Adrenal gland (tissue), 12 donors: ENCODE results near the gene UBE2QL1. TPM values are rescaled to one million over a fixed set of nuclear protein-coding genes. Genes with fewer than 3 reads are reported as not detected.

ENCODE experiments used
- DNase-seq, 7 donors: peaks; one replicate each; pipeline ENCODE4 v3.0.0-alpha.2; 2019 to 2020
- H3K27ac ChIP-seq, 5 donors: fragments of 200-600 bp; sonication (generic) in 4 of 5; 1 replicate in 3 of 5; 2 replicates in 2 of 5; pipeline versions ENCODE4 v1.5.1 to v1.8.0; 2016 to 2020; ENCODE audit warnings: mild to moderate bottlenecking in 1 of 5
- H3K27me3 ChIP-seq: fragments of 200-600 bp; 2 replicates; pipeline ENCODE4 v1.8.0; 2021
- H3K36me3 ChIP-seq, 2 donors: fragments of 200-600 bp; replicated peaks in 1 of 2; 1 replicate in 1 of 2; 2 replicates in 1 of 2; pipeline versions ENCODE4 v1.5.1 to v1.8.0; 2018 to 2022
- H3K4me1 ChIP-seq, 2 donors: fragments of 200-600 bp; replicated peaks in 1 of 2; 1 replicate in 1 of 2; 2 replicates in 1 of 2; pipeline versions ENCODE4 v1.5.1 to v1.8.0; 2018 to 2021
- H3K4me3 ChIP-seq, 4 donors: fragments of 200-600 bp; sonication (generic) in 3 of 4; one replicate each; pipeline ENCODE4 v1.5.1; 2016 to 2018
- H3K9me3 ChIP-seq, 3 donors: fragments of 200-600 bp; sonication (generic) in 1 of 3; replicated peaks in 1 of 3; 1 replicate in 2 of 3; 2 replicates in 1 of 3; pipeline versions ENCODE4 v1.5.1 to v1.8.0; 2016 to 2021
- POLR2A ChIP-seq, 2 donors: fragments of 450-650 bp; IDR thresholded peaks; one replicate each; pipeline ENCODE4 v1.6.1; 2017; ENCODE audit warnings: antibody characterized with exemption in 2 of 2, mild to moderate bottlenecking in 2 of 2, moderate library complexity in 1 of 2
- WGBS, 4 donors: extraction: QIAGEN DNeasy Blood & Tissue Kit in 2 of 4; methylation state at CpG; one replicate each; pipeline versions ENCODE4 v1.1.5 to v1.1.7; 2013 to 2017; 5-methylcytosine and 5-hydroxymethylcytosine counted together
- intact Hi-C, 2 donors: fragments of 100-400 bp; cut with DNase I; formaldehyde crosslinking; loops; one replicate each; pipeline versions ENCODE4 v1.14.1 to v1.15.0; 2022 to 2023
- polyA plus RNA-seq, 3 donors: library from polyadenylated mRNA; stranded (reverse); fragments of 200-250 nt in 2 of 3; fragments of 350-450 nt in 1 of 3; fragmentation: Illumina TruSeq in 1 of 3; extraction: RNeasy Lipid Tissue Mini Kit (QIAGEN cat#74804) in 1 of 3; gene quantifications; one replicate each; pipeline ENCODE4 v1.2.3, GENCODE V29; 2013 to 2014
- total RNA-seq, 9 donors: library from RNA; depleted of rRNA in 4 of 9; stranded (reverse); fragments of >200 nt in 4 of 9; fragments of 120-200 nt in 1 of 9; fragmentation: NEBNext Ultra II Directional in 1 of 9; extraction: Animal tissue kit (Norgen Biotek cat#: 25700) in 1 of 9; gene quantifications; one replicate each; pipeline versions ENCODE4 v1.1.0 to v1.2.4, GENCODE V29; 2013 to 2023
- TF ChIP-seq, protein P1 (sequence below), 6 experiments: fragments of 450-650 bp in 4 of 6; fragments of 200-600 bp in 2 of 6; sonication (generic) in 1 of 6; IDR thresholded peaks; 1 replicate in 5 of 6; 2 replicates in 1 of 6; pipeline versions ENCODE4 v1.5.1 to v1.8.0; 2016 to 2021; ENCODE audit warnings: antibody characterized with exemption in 6 of 6, mild to moderate bottlenecking in 2 of 6, moderate library complexity in 1 of 6
- donor health status: healthy with polysubstance abuse.
- donor health status: Bipolar disorder and iron deficiency.
- donor health status: DM: yes; HTN: yes; CAD: no.
- donor health status: DM: no; HTN: no; CAD: no.
- donor health status: DM: no; HTN: no; CAD: no.
- donor health status: DM: yes; HTN: yes; CAD: no.

UBE2QL1 gene
- total and polyA plus RNA-seq, 12 donors, result 0.12 to 3.4 (median 1.1) TPM

GRCh38 chr5:6456766-6457370 lies 8.2 kb downstream of the UBE2QL1 start:
- intact Hi-C loops, result no loop called here
- H3K36me3 ChIP-seq, result no peaks in the 10 kb centered on the region
- H3K4me3 ChIP-seq, result no peak overlapping the region
- no peak overlapping the region for H3K27ac ChIP-seq
- WGBS, 4 donors, result 75 to 84% (median 81%) methylated on average over 6 of the region's 6 CpGs
- no peaks in the 10 kb centered on the region for H3K27me3 ChIP-seq
- TF ChIP-seq, protein P1, sequence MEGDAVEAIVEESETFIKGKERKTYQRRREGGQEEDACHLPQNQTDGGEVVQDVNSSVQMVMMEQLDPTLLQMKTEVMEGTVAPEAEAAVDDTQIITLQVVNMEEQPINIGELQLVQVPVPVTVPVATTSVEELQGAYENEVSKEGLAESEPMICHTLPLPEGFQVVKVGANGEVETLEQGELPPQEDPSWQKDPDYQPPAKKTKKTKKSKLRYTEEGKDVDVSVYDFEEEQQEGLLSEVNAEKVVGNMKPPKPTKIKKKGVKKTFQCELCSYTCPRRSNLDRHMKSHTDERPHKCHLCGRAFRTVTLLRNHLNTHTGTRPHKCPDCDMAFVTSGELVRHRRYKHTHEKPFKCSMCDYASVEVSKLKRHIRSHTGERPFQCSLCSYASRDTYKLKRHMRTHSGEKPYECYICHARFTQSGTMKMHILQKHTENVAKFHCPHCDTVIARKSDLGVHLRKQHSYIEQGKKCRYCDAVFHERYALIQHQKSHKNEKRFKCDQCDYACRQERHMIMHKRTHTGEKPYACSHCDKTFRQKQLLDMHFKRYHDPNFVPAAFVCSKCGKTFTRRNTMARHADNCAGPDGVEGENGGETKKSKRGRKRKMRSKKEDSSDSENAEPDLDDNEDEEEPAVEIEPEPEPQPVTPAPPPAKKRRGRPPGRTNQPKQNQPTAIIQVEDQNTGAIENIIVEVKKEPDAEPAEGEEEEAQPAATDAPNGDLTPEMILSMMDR (IDR thresholded peaks at IDR 0.05), result no peak
- TF ChIP-seq POLR2A (IDR thresholded peaks at IDR 0.05), result no peak
- H3K4me1 ChIP-seq, result no peaks in the 10 kb centered on the region
- DNase-seq, result peak in 1 of 7 donors; percentile 31
- no peaks in the 10 kb centered on the region for H3K9me3 ChIP-seq

DNA sequence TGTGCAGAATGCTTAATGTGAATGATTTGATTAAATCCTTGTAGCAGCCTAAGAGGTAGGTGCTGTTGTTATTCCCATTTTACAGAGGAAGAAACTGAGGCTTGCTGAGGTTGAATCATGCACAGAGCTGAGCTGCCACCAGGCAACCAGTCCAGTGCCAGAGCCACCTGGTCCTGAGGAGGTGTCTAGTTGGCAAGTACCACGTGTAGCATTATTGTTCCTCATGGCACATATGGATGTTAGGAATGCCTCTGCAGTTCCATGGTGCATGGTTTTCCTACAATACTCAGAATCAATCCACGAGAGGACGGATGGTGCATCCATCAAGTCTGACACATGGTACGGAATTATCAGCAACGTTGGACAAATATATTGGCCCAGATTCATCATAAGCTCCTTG lies 8.9 kb downstream of the UBE2QL1 start:
- Histone ChIP-seq H3K4me1 (no peaks in the 10 kb centered on the region), H3K4me3 (no peak overlapping the region), H3K27ac (no peak overlapping the region), H3K27me3 (no peaks in the 10 kb centered on the region), H3K9me3 (no peaks in the 10 kb centered on the region), H3K36me3 (no peaks in the 10 kb centered on the region)
- 77 to 86% (median 83%) methylated on average over 5 of the region's 5 CpGs for WGBS, 4 donors
- TF ChIP-seq, protein P1 (IDR thresholded peaks at IDR 0.05), result no peak
- TF ChIP-seq POLR2A (IDR thresholded peaks at IDR 0.05), result no peak
- intact Hi-C loops, result no loop called here
- peak in 1 of 7 donors; percentile 24 for DNase-seq

GRCh38 chr5:6458833-6459232 lies 10.2 kb downstream of the UBE2QL1 start:
- TF ChIP-seq POLR2A (IDR thresholded peaks at IDR 0.05), result no peak
- TF ChIP-seq, protein P1 (IDR thresholded peaks at IDR 0.05), result no peak
- DNase-seq, result peak in 1 of 7 donors; percentile 33
- WGBS, 4 donors, result 81 to 95% (median 89%) methylated on average over 4 of the region's 4 CpGs
- Histone ChIP-seq H3K9me3 (no peaks in the 10 kb centered on the region), H3K4me3 (no peak overlapping the region), H3K27me3 (no peaks in the 10 kb centered on the region), H3K4me1 (no peaks in the 10 kb centered on the region), H3K27ac (no peak overlapping the region), H3K36me3 (no peaks in the 10 kb centered on the region)
- intact Hi-C loops, result no loop called here

GRCh38 chr5:6459896-6460295 lies 11.2 kb downstream of the UBE2QL1 start:
- H3K27ac ChIP-seq, result no peak overlapping the region
- no peaks in the 10 kb centered on the region for H3K27me3 ChIP-seq
- peak in 1 of 7 donors; percentile 11 for DNase-seq
- H3K4me3 ChIP-seq, result no peak overlapping the region
- no peak for TF ChIP-seq POLR2A (IDR thresholded peaks at IDR 0.05)
- TF ChIP-seq, protein P1 (IDR thresholded peaks at IDR 0.05), result no peak
- no peaks in the 10 kb centered on the region for H3K36me3 ChIP-seq
- 64 to 70% (median 68%) methylated on average over 5 of the region's 5 CpGs for WGBS, 4 donors
- intact Hi-C loops, result no loop called here
- no peaks in the 10 kb centered on the region for H3K4me1 ChIP-seq
- H3K9me3 ChIP-seq, result no peaks in the 10 kb centered on the region
